Frontal cortex (tissue), 4 donors: Measurements from ENCODE around the gene KANK2. TPM values are rescaled to one million over a fixed set of nuclear protein-coding genes. Genes with fewer than 3 reads are reported as not detected.

Experiments used
- DNase-seq, 2 donors: peaks; one replicate each; pipeline ENCODE4 v3.0.0; 2012; ENCODE audit warnings: low spot score in 2 of 2
- FAIRE-seq: peaks from 2 replicates; lab custom pipeline; 2012; peaks lifted over from hg19 to GRCh38; lab: Jason Lieb, UNC
- total RNA-seq: library from RNA; depleted of rRNA; stranded (reverse); fragments of >200 nt; gene quantifications from one replicate; pipeline ENCODE4 v1.2.3, GENCODE V29; 2014
- donor health status: control.
- donor health status: control.
- donor health status: control.

KANK2 gene
- total RNA-seq, 1 donor from 2014 or later, result 7.3 TPM

- no peak for FAIRE-seq
- DNase-seq, result no peak
Measured at GRCh38 chr19:11227195-11227886, 30.0 kb upstream of the KANK2 start.

- FAIRE-seq, result no peak
- no peak for DNase-seq
Measured at GRCh38 chr19:11226716-11227166, 29.4 kb upstream of the KANK2 start.

- no peak for FAIRE-seq
- no peak for DNase-seq
Measured at GRCh38 chr19:11225815-11226214, 28.5 kb upstream of the KANK2 start.

GRCh38 chr19:11225172-11225571 lies 27.8 kb upstream of the KANK2 start:
- no peak for FAIRE-seq
- no peak for DNase-seq

DNA sequence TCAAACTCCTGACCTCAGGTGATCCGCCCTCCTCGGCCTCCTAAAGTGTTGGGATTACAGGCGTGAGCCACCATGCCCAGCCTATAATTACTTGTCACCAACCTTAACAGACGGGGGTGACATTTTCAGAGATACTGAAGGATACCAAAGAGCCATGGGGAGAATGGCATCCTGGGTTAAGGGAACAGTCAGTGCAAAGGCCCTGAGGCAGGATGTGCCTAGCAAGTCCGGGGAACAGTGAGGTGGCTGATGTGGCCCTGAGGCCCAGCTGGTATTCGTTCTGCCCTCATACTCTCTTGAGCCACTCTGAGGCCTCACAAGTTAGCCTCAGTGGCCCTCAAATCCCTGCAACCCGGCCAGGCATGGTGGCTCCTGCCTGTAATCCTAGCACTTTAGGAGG lies 27.1 kb upstream of the KANK2 start:
- FAIRE-seq (no peak), DNase-seq (no peak)

GRCh38 chr19:11223200-11223599 lies 25.9 kb upstream of the KANK2 start:
- FAIRE-seq (no peak), DNase-seq (no peak)

GRCh38 chr19:11221082-11221598 lies 23.8 kb upstream of the KANK2 start:
- FAIRE-seq, result no peak
- no peak for DNase-seq

DNA sequence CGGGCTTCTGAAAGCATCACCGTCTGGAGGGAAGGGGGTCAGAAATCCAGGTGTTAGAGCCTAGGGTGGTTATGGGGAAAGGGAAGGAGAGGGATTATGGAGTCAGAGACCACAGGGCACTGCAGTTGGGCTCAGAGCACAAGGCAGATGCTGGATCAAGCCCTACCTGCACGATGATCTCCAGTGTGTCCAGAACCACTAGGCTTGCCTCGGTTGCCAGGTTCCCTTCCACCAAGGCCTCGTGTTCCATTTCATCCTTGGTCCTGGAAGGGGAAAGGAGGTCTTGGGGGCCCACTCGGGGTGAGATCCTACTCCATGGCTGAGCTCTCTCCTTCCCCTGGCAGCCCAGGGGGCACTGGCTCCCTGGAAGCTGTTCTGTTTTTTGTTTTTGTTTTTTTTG lies 17.0 kb upstream of the KANK2 start:
- DNase-seq (no peak), FAIRE-seq (no peak)

- no peak for FAIRE-seq
Measured at GRCh38 chr19:11210656-11210928, 13.2 kb upstream of the KANK2 start.

DNA sequence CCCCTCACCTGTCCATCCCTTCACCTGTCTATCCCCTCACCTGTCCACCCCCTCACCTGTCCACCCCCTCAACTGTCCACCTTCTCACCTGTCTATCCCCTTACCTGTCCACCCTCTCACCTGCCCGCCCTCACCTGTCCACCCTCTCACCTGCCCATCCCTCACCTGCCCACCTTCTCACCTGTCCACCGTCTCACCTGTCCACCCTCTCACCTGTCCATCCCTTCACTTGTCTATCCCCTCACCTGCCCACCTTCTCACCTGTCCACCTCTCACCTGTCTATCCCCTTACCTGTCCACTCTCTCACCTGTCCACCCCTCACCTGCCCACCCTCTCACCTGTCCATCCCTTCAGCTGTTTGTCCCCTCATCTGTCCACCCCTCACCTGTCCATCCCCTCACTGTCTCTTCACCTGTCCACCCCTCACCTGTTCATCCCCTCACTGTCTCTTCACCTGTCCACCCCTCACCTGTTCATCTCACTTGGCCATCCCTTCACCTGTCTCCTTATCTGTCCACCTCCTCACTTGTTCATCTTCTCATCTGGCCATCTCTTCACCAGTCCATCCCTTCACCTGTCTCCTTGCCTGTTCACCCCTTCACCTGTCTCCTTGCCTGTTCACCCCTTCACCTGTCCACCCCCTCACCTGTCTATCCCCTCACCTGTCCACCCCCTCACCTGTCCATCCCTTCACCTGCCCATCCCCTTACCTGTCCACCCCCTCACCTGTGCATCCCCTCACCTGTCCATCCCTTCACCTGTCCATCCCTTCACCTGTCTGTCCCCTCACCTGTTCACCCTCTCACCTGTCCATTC lies 12.7 kb upstream of the KANK2 start:
- no peak for FAIRE-seq

More at GRCh38 chr19:11210656-11210928, 13.2 kb upstream of the KANK2 start:
- DNase-seq, result no peak

DNA sequence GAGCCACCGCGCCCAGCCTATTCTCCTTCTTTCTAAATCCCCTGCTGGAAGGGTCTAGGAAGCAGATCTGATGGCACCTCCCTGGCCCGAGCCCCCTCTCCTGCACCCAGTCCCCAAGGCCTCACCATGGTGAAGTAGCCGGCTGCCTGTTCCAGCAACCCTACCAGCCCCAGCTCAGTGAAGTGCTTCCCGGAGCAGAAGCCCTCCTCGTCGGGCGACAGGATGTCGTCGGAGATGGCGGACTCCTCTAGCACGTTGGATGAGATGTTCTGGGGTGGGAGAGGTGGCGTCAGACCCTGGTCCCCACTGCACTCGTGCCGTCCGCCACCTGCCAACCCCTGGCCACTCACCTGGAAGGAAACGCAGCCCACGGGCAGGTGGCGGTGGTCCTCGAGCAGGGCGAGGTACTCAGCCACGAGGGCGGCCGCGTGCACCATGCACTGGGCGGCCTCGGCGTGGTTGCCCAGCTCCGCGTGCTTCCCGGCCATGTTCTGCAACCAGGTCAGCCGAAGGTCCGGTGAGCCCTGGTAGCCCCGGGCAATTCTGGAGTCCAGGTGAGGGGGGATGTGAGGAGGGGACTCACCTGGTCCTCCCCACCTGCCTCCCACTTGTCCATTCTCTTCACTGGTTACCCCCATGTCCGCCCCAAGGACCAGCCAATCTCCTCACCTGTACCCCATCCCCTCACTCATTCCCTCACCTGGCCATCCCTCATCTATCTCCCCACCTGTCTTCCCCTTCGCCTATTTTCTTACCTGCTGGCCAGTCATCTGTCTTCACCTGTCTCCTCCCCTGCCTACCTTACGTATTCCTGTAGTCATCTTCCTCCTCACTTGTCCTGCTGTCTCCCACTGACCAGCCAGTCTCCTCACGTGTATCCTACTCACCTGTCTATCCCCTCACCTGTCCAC lies 11.5 kb upstream of the KANK2 start:
- DNase-seq (no peak), FAIRE-seq (no peak)

More for the DNA sequence above, 12.7 kb upstream of the KANK2 start:
- DNase-seq, result no peak

DNA sequence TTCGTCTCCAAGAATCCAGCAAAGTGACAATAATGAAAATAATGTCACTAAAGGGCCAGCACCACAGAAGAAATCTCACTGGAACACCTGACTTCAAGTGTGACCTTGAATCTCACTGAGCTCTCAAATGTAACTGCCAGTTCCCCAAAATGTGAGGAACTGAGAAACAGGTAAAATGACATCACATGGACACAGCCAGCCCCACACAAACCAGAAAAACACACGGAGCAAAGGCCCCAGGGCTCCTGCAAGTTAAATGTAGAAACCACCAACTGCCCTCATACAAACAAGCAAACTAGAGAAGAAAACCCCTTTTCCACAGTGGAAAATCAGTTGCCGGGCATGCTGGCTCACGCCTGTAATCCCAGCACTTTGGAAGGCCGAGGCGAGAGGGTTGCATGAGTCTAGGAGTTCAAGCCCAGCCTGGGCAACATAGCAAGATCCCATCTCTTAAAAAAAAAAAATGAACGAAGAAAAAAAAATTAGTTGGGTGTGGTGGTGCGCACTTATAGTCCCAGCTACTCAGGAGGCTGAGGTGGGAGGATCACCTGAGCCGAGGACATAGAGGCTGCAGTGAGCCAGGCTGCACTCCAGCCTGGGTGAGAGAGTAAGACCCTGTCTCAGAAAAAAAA lies 8.7 kb upstream of the KANK2 start:
- no peak for FAIRE-seq

GRCh38 chr19:11204943-11205349 lies 7.6 kb upstream of the KANK2 start:
- no peak for FAIRE-seq
- DNase-seq, result no peak

More for the DNA sequence above, 8.7 kb upstream of the KANK2 start:
- DNase-seq, result no peak

GRCh38 chr19:11204076-11204602 lies 6.8 kb upstream of the KANK2 start:
- DNase-seq (no peak), FAIRE-seq (no peak)

DNA sequence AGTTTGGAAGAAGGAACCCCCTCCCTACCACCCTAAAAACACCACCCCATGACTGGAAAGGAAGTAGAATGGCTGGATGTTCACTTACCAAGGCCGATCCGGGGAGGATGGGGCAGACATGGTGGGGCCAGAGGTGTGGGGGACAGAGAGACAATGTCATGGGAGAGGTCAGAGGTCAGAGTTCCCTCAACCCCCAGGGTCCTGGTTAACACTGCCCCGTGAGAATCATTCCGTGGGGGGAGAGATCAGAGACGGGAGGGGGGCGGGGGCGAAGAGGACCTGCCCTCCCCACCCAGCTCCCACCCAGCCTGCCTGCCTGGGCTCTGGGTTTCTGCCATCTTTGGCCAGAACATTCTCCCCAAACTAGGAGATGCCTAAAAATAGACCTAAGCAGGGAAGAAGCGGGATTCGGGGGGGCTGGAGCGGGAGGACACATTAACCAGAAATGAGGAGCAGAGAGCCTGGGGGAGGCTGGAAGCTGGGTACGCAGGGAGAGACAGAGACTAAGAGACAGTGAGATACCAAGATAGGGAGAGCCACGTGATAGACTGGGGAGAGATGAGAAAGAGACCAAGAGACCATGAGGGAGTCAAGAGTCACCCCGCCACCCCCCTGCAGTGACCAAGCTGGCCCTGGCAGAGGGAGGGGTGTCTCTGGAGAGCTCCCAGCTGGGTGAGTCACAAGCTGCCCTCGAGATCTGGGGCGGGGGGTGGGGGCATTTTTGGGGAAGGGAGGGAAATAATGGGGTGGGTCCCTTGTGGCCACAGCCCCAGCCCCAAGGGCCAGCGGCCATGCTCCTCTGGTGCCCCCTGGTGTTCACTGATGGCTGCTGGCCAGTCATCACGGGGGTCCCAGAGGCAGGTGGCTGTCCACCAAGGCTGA lies 6.1 kb upstream of the KANK2 start:
- FAIRE-seq, result no peak
- peak; percentile 81 to 88 for DNase-seq

DNA sequence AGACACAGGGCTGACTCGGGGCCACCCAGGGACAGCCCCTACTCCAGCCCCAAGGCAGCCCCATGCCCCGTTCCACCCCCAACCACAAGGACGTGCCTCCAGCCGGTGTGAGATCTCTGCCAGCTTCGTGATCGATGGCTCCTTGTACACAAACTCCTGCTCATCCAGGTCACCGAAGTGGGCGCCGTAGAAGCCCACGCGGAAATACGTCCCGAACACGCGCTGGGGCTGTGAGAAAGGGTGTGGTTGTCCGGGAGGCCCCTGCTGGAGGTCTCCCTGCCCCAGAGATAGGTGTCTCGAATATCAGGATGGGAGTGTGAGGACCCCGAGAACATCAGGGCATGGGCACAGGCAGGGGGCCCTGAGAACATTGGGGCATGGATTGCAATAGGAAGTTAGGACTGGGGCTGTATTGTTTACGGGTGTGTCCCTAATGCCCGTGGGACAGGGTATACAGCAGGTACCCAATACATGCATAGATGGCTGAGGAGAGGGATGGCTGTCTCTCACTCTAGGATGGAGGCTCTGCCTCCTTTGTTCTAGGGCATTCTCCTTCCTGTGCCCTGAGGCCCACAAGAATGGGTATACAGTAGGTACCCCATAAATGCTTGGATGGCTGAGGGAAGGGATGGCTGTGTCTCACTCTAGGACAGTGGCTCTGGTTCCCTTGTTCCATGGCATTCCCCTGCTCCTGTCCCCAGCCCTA lies 5.3 kb upstream of the KANK2 start:
- no peak for FAIRE-seq
- DNase-seq, result no peak

DNA sequence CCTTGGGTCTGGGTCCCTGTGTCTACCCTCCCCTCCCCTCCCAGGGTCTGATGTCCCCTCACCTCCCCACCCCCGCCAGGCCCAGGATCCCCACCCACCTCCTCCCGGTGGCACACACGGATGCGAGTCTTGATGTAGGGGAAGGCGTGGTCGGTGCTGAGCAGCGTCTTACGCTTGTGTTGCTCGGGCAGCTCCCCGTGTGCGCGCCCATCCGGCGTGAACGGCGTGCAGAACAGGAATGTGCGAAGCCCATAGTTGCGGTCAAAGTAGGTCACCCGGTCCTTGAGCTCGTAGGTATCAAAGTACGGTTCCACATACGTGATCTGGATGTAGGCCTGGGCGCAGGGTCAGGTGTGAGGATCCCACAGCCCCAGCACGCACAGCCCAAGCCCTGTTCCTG lies 4.4 kb upstream of the KANK2 start:
- FAIRE-seq (no peak), DNase-seq (no peak)

DNA sequence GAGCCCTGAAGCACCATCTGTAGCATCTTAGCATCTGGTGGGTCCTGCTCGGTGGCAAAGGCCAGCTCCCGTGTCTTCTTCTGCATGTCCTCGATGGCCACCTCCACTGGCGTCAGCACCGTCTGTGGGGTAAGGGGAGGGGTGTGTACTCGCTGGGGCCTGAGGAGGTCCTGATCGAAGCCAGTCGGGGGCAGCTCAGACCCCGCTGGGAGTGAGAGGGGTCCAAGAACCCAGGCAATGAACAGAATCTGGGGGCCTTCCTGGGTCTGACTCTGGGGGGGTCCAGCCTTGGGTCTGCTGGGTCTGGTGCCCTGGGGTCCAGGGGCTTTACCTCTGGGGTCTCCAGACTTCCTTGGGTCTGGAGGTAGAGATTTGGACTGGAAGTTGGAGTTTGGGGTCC lies 3.6 kb upstream of the KANK2 start:
- DNase-seq (no peak), FAIRE-seq (no peak)
